GM18861 (cell line): ENCODE data around the gene KIF15.
A peak's percentile ranks its signal among the peaks of the same experiment; 100 is the strongest.
"Not testable (repeated sequence)": the region's sequence is repeated elsewhere in the genome, so short reads cannot be mapped to it uniquely, and the experiment has no call there.

Source experiments
- ATAC-seq: cut with Tn5 transposase; IDR thresholded peaks from one replicate; pipeline ENCODE4 v1.9.1; 2021; ENCODE audit not compliant: unreplicated experiment

KIF15 gene

DNA sequence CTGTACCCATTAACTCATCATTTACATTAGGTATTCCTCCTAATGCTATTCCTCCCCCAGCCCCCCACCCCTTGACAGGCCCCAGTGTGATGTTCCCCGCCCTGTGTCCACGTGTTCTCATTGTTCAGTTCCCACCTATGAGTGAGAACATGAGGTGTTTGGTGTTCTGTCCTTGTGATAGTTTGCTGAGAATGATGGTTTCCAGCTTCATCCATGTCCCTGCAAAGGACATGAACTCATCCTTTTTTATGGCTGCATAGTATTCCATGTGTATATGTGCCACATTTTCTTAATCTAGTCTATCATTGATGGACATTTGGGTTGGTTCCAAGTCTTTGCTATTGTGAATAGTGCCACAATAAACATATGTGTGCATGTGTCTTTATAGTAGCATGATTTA, 54.7 kb downstream of the KIF15 start:
- not testable (repeated sequence) for ATAC-seq

DNA sequence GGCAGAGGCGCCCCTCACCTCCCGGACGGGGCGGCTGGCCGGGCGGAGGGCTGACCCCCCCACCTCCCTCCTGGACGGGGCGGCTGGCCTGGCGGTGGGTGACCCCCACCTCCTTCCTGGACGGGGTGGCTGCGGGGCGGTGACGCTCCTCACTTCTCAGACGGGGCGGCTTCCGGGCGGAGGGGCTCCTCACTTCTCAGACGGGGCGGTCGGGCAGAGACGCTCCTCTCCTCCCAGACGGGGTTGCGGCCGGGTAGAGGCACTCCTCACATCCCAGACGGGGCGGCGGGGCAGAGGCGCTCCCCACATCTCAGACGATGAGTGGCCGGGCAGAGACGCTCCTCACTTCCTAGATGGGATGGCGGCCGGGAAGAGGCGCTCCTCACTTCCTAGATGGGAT, 59.6 kb downstream of the KIF15 start:
- not testable (repeated sequence) for ATAC-seq

DNA sequence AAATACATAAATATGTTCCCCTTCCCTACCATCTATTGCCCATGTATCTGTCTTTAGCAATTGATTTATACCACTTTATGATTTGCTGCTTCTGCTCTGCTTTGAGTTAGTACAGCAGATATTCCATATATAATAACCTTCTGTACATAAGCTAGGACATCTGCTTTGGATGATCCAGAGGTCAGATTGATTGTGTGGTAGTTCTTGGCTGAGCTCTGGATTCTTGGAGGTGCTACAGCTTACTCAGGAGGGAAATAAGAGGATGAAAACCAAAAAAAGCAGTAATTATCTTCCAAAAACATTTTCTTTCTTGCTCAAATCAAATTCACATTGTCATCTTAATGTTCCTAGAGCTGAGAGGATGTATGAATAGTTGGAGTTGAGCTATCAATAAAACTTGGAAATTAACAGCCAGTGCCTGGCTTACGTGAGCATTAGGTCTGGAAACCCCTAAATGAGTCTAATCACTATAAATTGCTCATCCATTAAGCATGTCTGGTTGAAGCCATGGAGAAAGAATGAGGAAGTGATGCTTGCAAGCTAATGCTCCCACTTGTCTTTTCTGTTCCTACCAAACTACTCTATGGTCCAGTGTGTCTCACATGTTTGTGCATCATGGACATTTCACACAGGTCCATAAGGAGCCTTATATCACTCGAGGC, 63.8 kb downstream of the KIF15 start:
- ATAC-seq = no peak

DNA sequence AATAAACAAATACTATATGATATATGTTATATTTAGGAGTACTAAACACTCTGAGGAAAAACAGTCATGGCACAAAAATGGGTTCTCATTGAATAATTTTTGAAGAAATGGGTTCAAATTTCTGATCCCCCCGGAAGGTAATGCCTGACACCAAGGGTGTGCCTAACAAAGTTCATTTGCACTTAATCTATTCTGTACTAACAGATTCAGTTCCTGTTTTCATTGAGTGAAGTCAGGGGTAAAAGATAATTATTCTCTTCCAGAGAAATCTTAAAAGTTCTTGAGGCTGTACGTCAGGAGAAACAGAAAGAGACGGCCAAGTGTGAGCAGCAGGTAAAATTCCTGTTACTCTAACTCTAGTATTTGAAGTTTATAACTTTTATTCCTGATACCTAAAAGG, 65.6 kb downstream of the KIF15 start:
- no peak for ATAC-seq

DNA sequence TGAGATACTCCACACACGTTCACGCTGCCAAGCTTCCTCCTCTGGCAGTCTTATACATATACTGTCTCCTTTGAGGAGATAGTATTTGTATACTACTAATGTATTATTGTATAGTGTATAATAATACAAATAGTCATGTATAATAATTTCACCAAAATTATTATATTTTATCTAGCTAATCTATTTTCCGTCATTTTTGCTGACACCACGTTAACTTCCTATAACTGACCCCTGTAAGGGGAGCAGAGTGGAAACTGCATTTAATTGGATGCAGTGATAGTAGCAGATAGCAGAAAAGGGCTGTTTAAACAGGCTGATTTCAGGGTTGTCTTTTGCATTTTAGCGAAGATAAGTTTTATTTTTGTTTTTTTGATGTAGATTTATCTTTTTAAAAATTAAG, 69.6 kb downstream of the KIF15 start:
- no peak for ATAC-seq

DNA sequence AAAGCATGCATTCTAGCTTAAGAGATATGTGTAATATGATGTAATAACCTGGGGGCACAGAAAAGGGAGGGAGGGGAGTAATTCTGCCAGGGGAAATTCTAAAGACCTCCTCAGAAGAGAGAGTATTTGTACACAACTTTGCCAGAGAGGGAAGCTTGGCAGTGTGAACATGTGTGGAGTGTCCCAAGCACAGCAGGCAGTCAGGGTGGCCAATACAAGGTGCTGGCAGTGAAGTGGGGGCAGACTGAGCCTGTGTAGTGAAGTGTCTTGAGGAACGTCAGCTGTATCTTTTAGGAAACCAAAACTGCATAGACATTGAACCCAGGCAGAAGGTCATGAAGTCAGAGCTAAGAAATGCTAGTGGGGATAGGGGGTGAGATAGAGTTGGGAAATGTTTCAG, 70.4 kb downstream of the KIF15 start:
- no peak for ATAC-seq

DNA sequence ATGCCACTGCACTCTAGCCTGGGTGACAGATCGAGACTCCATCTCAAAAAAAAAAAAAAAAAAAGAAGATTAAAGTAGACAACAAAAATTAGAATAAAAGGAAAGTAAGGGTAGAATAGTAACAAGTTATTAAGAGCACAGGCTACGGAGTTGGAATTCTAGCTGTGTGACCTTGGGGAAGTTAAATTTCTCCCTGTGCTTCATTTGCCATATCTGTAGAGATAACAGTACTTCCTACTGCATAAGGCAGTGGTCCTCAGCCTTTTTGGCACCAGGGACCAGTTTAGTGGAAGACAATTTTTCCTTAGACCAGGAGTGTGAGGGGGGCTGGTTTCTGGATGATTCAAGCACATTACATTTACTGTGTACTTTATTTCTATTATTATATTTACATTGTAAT, 71.4 kb downstream of the KIF15 start:
- no peak for ATAC-seq

DNA sequence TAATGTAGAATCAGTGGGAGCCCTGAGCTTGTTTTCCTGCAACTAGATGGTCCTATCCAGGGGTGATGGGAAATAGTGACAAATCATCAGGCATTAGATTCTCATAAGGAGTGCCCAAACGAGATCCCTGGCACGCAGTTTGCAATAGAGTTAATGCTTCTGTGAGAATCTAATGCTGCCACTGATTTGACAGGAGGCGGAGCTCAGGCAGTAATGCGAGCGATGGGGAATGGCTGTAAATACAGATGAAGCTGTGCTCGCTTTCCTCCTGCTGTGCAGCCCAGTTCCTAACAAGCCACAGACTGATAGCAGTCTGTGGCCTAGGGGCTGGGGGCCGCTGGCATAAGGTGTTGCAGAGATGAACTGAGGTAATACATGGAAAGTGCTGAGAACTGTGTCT, 71.8 kb downstream of the KIF15 start:
- ATAC-seq = no peak

DNA sequence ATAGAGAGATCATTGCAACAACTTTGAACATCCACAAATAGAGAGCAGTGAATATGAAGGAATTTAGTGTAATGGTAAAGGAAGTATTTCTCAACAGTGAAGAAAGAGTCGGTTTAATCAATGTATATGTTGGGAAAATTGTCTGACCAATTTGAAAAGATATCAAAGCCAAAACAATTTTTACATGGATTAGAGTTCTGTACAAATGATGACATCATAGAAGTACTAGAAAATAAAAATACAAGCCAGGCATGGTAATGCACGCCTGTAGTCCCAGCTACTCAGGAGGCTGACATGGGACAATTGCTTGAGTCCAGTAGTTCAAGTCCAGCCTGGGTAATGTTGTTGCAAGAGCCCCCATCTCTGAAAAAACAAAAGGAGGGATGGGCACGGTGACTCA, 74.1 kb downstream of the KIF15 start:
- no peak for ATAC-seq

DNA sequence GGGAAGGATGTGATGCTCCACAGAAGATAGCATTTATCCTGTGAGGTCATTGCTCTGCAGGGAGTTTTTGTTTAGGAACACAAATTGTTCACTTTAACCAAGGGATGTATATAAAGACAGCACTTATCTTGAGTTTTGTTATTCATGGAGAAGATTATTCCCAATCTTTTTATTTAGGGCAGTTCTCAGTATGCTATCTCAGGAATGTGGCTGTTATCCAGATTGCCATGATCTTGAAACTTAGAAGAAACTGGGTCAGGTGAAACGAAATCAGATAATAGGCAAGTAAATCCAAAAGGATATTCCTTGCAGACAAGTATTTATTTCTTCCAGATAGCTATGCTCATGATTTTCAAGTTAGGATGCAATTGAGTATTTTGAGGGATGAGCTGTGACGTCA, 80.8 kb downstream of the KIF15 start:
- ATAC-seq = no peak

DNA sequence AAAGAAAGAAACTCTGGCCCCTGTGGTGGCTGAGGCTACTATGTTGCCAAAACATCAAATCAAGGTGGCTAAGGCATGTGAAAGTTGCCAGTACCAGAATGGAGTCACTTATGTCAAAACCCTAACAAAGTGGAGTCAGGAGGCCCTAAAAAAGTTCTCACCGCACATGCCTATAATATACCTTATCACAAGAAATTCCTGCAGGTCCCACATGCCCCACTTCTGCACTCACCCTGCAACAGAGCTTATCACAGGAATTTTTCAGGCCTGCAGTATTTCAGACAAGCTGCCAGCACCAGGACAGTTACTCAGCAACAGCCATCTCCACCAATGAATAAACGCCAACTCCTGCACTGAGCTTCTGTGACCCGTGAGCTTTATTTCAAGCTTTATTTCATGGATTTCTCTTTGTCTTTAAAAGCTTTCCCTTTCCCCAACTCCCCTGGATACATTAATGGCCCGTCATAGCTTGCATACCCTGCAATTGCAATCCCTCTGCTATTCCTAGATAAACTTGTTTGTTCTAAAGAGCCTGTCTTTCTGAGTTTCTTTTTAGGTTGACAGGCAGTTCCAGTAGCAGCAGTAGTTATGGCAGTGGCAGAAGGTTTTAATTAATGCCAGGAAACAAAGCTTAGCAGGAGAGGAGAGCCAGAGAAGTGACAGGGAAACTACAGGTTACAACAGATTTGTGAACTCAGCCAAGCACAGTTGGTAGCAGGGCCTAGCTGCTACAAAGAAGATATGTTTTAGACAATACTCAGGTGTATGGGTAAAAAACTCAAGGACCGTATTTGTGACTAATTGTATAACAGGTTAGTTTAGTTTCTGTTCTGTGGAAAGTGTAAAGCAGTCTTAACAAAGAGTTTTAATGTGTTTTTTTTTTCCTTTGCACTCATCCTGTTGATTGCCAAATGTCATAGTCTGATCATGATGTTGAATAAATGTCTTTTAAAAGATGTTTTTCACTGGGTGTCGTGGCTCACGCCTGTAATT, 84.2 kb downstream of the KIF15 start:
- no peak for ATAC-seq

DNA sequence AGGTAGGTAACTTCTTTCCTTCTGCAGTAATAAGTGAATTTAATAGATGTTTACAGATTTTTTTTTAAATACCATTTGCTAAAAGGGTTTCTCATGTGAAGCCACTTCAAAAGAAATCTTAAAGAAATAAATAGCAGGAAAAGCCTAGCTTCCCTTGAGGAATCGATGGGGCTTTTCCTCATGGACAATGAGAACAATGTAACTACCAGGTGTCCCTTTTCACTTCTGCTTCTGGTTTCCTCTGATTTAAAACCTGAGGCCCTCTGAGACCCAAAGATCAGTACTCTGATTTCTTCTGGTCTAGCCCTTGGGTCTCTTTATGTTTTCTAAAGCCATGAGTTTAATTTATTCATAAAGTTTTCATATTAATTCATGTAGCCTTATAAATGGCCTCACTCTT, 87.0 kb downstream of the KIF15 start:
- ATAC-seq = no peak

DNA sequence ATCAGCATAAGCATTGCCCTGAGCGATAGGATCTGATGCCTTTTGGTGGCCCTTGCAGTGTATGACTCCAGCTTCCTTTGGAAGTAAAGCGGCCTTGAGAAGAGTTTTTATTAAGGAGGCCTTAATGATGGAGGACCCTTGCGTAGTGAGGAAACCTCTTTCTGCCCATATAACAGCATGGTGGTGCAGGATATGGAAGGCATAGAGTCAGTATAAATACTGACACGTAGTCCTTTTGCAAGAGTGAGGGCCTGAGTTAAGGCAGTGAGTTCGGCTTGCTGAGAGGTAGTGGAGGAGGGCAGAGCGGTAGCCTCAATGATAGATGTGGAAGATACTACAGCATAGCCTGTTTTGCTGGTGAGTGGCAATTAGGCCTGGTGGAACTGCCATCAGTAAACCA, 95.1 kb downstream of the KIF15 start:
- not testable (repeated sequence) for ATAC-seq

DNA sequence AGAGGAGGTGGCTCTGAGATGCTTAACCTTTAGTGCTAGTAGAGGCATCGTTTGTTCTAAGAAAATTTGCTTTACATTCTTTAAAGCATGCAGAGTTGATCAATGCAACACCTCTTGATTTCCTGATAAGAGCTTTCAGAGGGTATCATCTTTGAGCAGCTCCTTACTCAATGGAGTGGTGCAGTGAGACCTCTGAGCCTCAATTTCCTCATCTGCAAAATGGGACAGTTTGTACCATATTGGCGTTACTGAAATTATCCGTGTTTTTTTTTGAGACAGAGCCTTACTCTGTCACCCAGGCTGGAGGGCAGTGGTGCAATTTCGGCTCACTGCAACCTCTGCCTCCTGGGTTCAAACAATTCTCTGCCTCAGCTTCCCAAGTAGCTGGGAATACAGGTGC, 98.5 kb downstream of the KIF15 start:
- ATAC-seq = no peak

DNA sequence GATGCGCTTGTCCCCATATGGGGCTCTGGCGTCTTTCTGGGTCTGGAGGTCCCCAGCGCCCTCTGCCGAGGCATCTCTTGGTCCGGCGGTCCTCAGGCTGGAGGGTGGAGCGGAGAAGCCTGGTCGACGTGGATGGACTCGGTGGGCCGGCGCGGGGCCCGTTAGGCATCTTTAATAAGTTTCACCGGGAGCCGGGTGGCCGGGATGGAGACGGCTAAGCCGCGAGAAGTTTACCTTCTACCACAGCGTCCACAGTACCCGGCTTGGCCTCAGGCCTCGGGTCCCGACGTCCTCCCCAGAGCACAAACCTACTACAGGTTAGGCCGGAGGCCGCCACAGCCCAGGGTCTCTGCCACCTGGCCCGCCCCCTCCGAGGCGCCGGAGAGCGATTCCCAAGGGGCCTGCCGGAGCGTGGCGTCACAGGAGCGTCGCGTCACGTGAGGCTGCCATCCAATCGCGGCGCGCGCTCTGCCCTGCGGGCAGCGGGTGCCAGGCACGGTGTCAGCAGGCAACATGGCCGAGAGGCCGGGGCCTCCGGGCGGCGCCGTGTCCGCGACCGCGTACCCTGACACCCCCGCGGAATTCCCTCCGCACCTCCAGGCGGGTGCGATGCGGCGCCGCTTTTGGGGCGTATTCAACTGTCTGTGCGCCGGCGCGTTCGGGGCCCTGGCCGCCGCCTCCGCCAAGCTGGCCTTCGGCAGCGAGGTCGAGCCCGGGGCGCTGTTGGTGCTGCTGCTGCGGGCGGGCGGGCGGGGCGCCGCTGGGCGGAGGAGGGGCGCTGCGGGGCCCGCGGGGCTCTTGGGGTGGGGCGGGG, 100.0 kb downstream of the KIF15 start, which contains the start of gene TMEM42:
TSS of gene TMEM42 (plus strand) at position 501 of the 814 bp plus-strand sequence. CDS start at position 514, 13 bp downstream.
- ATAC-seq = peak; percentile 93

DNA sequence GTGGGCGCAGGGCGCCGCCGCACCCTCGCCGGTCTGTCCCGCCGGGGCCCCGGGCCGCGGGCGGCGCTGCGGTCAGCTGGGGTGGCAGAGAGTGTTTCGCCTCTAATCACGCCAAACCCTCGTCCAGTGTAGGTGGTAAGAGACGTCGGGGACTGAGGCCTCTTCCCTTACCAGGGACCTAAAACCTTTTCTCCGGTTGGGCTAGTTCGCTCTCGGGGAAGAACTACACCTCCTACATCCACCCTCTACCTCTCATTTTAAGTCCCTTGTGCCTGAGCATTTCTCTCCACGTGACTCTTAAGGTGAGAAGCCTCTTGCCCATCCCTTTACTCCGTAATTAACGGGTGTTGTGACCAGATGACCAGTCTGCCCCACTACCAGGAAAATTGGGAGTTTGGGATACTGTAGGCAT, 100.6 kb downstream of the KIF15 start:
- ATAC-seq = peak; percentile 9

DNA sequence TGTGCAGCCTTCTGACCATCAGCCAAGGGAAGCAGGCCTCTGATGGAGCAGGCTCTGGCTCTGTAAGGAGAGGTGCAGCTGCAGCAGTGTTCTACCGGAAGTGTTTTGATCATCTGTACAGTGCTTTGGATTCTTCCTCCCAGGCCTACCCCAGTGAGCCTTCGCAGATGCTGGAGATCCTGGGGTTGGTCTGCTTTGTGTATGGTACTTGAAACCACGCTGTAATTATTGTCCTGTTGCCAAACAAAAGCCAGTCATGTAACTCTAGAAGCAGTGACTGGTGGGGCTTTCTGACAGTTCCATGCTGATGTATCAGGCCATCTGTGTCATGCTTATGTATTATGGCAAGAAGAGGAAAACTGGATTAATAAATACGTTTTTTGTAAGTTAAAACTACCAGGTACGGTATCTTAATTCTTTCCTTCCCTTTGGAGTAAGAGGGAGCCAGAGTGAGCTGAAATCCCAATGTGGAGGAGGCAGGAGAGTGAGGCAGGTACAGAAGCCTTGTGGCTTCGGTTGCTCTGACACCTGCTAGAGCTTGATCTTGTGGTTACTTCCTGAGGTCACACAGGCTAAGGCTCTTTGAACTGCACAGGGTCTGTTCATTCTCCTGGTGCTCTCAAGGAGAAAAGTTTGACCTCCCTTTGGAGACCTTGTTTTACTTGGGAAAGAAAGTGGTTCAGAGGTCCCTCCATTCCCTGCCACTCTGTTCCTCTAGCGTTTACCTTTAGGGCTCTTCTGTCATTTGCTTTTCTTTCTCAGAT, 103.9 kb downstream of the KIF15 start:
- ATAC-seq = no peak

DNA sequence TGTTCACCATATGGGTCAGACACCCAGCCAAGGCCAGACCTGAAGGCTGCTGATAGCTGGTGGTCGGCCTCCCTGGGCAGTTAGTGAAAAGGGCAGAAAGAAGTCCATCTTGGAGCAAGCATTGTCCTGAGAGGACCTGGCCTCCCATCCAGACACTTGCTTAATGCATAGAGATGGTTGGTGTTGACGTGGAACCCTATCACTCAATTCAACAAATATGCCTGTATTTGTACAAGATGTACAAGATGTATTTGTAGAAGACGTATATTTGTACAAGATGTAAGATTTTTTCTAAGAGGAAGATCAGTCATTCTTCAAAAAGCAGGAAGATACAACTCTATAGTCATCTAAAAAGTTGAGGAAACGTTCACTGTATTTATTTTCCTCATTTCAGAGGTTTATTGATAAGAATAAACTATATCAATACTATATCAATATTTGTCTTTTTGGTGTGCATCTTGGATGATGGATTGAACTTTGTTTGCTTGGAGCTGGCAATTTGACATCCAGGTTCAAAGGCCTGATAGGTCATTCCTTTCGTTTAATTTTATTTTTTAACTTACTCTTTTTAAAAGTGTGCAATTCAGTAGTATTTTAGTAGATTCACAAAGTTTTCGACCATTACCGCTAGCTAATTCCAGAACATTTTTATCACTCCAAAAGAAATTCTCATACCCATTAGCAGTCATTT, 106.0 kb downstream of the KIF15 start:
- ATAC-seq = no peak

DNA sequence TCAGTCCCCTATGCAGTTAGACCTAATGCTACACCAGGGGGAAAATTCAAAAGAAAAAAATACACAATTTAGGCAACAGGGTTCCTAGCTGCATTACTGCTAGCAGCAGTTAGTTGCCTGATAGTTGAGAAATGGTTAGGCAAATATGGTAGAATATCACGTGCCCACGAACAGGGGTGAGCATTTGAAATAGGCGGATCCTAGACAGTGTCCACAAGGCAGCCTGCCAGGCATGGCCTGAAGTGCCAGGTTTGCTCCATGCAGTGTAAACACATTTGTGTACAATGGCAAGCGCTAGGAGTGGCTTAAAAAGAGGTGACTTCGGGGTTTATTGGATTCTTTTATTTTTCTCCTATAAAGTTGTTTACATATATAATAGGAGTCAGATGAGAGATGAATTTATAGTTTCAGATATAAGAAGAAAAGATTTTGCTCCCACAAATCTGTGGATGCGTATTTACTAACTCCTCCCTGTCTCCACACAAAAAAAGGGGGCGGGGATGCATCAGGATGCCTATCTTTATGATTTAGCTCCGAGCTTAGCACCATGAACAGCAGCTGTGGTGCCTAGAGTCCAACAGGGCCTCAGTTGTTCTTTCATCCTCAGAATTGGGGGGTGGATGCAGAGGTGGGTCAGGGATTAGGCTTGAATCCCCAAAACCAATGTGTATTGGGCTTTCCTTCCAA, 108.9 kb downstream of the KIF15 start:
- ATAC-seq = no peak
